Panc1 (cell line): ENCODE data around the gene UBE2E2.

Experiments used
- POLR2AphosphoS5 ChIP-seq: IDR thresholded peaks from 2 replicates; pipeline ENCODE4 v1.6.1; 2012; ENCODE audit warnings: mild to moderate bottlenecking, low read depth, low read length, moderate library complexity
- SIN3A ChIP-seq: IDR thresholded peaks from 2 replicates; pipeline ENCODE4 v1.6.1; 2012; ENCODE audit warnings: low read depth, mild to moderate bottlenecking, low read length, moderate library complexity, borderline replicate concordance; ENCODE audit not compliant: insufficient read depth
- TCF7L2 ChIP-seq: IDR thresholded peaks from 2 replicates; pipeline ENCODE4 v1.6.1; 2011; ENCODE audit warnings: mild to moderate bottlenecking, low read depth, low read length, inconsistent platforms
- TF ChIP-seq, protein P1 (sequence below): fragments of 450-650 bp; IDR thresholded peaks from 2 replicates; pipeline ENCODE4 v1.5.1; 2017; ENCODE audit warnings: mild to moderate bottlenecking
- TF ChIP-seq, protein P2 (sequence below), 2 experiments: IDR thresholded peaks; 2 replicates each; pipeline ENCODE4 v1.6.1; 2011 to 2012; ENCODE audit warnings: low read depth in 2 of 2, control low read depth in 1 of 2, low read length in 1 of 2, mild to moderate bottlenecking in 1 of 2, moderate library complexity in 1 of 2; ENCODE audit not compliant: insufficient read depth in 1 of 2

DNA sequence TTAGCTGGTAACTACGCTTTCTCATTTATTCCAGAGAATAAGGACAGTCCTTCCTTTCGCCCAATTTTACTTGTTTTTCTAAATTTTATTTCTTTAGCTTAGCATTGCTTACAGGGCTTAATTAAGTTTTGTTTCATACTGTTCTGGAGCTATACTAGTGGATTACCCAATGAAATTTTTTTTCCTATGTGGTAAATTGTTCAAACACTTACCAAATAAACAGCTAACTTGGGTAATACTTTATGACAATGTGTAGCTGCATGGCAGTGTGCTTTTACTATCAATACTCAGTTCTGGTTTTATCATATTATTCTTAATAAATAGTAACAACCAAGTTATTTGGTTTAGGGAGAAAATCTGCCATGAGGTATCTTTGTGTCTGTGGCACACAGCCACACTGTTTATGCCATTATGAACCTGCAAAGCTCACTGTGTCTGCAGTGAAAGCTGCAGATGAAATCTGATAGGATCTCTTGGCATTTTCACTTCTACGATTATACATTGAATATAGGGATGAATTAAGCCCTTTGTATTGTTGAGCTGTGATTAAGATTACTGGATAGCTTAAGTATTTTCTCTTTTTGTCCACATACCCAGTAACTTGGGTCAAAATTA is 37.2 kb downstream of the UBE2E2 start:
- TF ChIP-seq, protein P1, sequence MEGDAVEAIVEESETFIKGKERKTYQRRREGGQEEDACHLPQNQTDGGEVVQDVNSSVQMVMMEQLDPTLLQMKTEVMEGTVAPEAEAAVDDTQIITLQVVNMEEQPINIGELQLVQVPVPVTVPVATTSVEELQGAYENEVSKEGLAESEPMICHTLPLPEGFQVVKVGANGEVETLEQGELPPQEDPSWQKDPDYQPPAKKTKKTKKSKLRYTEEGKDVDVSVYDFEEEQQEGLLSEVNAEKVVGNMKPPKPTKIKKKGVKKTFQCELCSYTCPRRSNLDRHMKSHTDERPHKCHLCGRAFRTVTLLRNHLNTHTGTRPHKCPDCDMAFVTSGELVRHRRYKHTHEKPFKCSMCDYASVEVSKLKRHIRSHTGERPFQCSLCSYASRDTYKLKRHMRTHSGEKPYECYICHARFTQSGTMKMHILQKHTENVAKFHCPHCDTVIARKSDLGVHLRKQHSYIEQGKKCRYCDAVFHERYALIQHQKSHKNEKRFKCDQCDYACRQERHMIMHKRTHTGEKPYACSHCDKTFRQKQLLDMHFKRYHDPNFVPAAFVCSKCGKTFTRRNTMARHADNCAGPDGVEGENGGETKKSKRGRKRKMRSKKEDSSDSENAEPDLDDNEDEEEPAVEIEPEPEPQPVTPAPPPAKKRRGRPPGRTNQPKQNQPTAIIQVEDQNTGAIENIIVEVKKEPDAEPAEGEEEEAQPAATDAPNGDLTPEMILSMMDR: no peak
- no peak for TF ChIP-seq POLR2AphosphoS5
- TF ChIP-seq, protein P2, sequence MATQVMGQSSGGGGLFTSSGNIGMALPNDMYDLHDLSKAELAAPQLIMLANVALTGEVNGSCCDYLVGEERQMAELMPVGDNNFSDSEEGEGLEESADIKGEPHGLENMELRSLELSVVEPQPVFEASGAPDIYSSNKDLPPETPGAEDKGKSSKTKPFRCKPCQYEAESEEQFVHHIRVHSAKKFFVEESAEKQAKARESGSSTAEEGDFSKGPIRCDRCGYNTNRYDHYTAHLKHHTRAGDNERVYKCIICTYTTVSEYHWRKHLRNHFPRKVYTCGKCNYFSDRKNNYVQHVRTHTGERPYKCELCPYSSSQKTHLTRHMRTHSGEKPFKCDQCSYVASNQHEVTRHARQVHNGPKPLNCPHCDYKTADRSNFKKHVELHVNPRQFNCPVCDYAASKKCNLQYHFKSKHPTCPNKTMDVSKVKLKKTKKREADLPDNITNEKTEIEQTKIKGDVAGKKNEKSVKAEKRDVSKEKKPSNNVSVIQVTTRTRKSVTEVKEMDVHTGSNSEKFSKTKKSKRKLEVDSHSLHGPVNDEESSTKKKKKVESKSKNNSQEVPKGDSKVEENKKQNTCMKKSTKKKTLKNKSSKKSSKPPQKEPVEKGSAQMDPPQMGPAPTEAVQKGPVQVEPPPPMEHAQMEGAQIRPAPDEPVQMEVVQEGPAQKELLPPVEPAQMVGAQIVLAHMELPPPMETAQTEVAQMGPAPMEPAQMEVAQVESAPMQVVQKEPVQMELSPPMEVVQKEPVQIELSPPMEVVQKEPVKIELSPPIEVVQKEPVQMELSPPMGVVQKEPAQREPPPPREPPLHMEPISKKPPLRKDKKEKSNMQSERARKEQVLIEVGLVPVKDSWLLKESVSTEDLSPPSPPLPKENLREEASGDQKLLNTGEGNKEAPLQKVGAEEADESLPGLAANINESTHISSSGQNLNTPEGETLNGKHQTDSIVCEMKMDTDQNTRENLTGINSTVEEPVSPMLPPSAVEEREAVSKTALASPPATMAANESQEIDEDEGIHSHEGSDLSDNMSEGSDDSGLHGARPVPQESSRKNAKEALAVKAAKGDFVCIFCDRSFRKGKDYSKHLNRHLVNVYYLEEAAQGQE (IDR thresholded peaks at IDR 0.05; ENCODE audit: insufficient read depth in 1 of 2, low read depth in 2 of 2, low read length in 1 of 2): no peak
- TF ChIP-seq SIN3A: no peak
- TF ChIP-seq TCF7L2: no peak
